Measurements from ENCODE around the gene TPMT.

DNA sequence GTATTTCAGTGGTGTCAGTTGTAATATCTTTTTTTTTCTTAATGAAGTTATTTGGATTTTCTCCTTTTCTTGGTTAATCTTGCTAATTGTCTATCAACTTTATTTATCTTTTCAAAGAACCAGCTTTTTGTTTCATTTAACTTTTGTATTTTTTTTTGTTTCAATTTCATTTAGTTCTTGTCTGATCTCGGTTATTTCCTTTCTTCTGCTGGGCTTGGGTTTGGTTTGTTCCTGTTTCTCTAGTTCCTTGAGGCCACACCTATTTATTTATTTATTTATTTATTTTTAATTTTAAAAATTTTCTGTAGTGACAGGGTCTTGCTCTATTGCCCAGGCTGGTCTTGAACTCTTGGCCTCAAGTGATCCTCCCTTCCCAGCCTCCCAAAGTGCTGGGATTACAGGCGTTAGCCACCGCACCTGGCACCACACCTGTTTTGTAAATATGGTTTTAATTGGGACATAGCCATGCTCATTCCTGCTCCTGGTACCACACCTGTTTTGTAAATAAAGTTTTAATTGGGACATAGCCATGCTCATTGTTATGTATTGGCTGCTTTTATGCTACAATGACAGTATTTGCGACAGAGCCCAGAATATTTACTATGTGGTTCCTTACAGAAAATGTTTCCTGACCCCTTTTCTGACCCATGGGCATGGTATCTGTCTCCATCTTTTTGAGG lies 22.5 kb upstream of the TPMT start:
- TF ChIP-seq, protein P1, sequence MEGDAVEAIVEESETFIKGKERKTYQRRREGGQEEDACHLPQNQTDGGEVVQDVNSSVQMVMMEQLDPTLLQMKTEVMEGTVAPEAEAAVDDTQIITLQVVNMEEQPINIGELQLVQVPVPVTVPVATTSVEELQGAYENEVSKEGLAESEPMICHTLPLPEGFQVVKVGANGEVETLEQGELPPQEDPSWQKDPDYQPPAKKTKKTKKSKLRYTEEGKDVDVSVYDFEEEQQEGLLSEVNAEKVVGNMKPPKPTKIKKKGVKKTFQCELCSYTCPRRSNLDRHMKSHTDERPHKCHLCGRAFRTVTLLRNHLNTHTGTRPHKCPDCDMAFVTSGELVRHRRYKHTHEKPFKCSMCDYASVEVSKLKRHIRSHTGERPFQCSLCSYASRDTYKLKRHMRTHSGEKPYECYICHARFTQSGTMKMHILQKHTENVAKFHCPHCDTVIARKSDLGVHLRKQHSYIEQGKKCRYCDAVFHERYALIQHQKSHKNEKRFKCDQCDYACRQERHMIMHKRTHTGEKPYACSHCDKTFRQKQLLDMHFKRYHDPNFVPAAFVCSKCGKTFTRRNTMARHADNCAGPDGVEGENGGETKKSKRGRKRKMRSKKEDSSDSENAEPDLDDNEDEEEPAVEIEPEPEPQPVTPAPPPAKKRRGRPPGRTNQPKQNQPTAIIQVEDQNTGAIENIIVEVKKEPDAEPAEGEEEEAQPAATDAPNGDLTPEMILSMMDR (IDR thresholded peaks at IDR 0.05), result no peak
- TF ChIP-seq EP300 (IDR thresholded peaks at IDR 0.05), result no peak
- no peak for TF ChIP-seq POLR2A (IDR thresholded peaks at IDR 0.05)
